ENCODE results near the gene EYA2.

The EYA2 gene

DNA sequence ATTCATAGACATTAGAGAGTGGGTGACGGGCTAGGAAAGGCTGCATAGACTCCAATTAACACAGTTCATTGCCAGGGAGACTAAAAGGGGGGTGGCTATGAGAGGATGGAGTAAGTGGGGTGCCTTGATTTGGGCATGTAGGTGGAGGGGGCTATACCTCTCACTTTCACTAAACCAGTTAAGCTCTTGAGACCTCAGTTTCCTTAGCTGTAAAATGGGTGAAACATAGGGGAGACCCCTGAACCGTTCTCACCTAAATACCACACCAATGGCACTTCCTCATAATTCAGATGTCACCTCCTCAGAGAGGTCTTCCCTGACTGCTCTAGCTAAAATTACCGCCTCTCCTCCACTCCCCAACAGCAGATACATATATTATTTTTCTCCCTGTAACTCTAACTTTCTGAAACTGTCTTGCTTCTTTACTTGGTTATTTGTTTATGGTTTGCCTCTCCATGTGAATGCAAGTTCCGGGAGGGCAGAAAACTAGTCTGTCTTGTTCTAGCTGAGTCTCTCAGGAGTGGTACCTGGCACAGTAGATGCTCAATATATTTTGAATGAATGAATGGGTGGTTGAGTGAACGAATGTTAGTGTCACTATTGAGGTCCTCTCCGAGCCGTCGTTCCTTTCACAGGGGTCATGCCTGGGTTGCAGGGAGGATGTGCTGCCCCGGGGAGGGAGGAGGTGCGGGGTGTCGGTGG is 615 bp upstream of the EYA2 start:
- DNase-seq (ENCODE audit: low read depth, low spot score), result no peak
- no peak overlapping the region for H3K4me3 ChIP-seq (ENCODE audit: low read length)

DNA sequence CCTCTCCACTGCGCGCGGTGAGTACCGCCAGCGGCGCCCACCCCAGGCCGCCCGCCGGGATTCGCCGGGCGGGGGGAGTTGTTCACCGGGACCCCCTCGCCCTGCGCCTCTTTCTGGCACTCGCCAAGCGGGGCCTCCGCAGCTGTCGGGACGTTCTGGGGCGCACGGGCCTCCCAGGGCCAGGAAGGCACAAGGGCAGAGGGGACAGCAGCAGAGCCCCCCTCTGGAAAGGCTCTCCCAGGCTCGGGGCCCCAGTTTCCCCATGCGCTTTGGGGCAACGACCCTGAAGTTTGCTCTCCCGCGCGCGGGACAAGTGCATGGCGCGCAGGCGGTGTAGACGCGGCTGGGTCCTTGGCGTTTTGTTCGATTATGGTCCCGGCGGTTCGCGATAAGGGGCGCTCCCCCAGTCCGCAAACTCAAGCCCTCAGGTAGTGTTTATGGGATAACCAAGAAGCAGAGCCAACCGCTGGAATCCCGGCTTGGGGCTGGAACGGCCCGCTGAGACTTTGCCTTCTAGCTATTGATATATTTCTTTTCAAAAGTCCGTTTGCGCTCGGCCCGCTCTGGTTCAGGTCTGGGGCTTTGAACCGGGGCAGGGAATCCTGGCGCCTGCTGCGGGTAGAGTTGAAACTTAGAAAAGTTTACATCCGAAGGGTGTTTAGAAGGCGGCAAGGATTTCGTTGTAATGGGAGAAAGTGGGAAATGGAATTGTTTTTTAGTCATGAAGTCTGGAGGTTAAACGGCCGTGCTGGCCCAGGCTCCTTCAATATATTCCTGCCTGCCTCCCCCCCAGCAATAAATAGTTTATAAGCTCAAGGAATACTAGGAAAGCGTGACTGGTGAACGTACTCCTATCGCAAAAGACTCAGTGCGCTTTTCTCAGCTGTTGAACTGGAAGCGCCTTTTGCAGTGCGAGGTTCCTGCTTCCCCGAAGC is 595 bp downstream of the EYA2 start:
- no peak for DNase-seq (ENCODE audit: low read depth, low spot score)
- no peak overlapping the region for H3K4me3 ChIP-seq (ENCODE audit: low read length)

DNA sequence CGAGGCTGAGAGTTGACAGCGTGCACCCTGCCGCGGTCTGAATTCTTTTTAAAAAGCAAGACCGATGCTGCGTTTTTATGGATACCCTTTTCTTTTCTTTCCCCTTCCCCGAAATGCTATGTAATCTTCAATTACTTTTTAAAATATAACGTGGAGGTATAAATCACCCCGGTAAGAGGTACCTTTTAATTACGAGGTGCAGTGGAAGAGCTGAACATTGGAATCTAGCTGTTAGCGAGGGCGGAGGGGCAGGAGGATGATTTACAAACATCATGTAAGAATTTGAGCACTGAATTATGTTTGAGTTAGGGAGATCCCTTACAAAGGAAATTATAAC is 1.2 kb downstream of the EYA2 start:
- H3K4me3 ChIP-seq (ENCODE audit: low read length), result no peak overlapping the region
- DNase-seq (ENCODE audit: low read depth, low spot score), result no peak

DNA sequence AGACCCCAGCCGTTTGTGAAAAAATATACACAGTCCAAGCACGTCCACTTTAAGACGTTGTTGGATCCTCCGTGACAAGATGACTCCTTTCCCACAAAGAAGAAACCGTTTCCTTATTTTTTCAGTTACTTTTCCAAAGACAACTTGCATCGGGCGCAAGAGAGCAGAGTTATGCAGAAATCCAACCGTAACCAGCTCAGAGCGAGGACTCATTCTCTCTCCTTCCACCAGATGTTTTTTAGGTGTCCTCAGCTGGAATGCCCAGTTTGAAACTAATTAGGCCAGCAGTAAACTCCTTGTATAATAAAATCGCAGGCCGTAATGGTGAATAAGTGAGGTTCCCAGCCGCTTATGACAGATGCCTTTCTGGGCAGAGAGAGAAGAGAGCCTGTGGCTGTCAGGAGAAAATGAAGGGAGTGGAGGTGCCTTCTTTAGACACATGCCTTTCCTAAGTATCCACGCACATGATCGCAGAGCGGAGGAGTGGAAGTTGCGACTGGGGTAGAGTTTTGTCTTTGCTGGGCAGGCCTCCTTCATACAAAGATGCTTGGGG is 2.8 kb downstream of the EYA2 start:
- DNase-seq (ENCODE audit: low read depth, low spot score), result no peak
- no peak overlapping the region for H3K4me3 ChIP-seq (ENCODE audit: low read length)

DNA sequence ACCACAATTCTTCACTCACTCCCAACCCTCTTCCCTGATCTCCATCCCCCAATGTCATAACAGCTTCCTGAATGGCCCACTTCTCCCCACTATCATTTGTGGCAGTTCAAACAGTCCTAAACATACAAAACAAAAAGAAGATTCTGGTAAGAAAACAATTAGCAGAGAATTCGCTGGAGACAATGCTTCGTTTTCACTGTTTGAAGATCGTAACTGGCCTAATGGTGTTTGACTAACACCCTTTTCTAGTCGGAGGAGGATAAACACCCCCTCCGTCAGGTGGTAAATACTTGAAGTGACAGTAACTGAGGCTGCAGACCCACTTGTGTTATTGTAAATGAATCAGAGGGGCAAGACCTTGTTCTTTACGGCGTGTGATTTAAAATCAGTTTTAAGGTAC is 3.8 kb downstream of the EYA2 start:
- no peak overlapping the region for H3K4me3 ChIP-seq (ENCODE audit: low read length)
- DNase-seq (ENCODE audit: low read depth, low spot score), result no peak

DNA sequence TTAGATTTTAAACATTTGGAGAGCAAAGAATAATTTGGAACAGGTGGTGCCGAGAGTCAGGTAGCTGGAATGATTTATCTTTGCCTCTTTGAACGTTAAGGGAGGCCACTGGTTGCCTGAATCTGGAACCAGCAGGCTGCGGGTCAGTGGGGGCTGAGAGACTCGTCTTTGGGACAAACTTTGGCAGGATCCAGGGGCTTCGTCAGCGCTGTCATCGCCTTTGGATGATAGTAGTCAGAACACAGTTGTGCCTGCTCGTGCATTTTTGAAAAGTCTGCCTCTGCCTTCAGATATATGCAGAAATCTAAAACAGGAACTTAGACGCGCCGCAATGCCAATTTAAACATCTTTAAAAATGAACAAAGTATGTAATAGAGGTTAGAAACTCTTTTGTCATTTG is 5.0 kb downstream of the EYA2 start:
- H3K4me3 ChIP-seq (ENCODE audit: low read length), result no peak overlapping the region
- no peak for DNase-seq (ENCODE audit: low read depth, low spot score)

DNA sequence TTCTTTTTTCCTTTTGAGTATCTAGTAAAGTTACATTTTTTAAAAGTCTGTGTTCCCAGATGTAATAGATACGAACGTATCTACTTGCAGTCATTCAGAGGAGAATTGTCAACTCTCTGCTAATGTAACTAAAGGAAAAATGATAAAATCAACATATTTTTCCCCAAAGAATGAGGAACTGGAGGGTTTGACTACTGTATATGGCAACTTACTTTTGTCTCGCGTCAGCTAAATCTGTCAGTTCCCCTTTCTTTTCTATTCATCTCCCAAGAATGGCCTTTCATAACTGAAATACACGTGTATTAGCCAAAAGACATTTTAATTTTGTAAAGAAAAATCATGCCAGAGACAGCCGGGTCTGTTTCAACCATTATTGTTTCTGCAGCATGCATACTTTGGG is 5.4 kb downstream of the EYA2 start:
- no peak overlapping the region for H3K4me3 ChIP-seq (ENCODE audit: low read length)
- DNase-seq (ENCODE audit: low read depth, low spot score), result no peak

DNA sequence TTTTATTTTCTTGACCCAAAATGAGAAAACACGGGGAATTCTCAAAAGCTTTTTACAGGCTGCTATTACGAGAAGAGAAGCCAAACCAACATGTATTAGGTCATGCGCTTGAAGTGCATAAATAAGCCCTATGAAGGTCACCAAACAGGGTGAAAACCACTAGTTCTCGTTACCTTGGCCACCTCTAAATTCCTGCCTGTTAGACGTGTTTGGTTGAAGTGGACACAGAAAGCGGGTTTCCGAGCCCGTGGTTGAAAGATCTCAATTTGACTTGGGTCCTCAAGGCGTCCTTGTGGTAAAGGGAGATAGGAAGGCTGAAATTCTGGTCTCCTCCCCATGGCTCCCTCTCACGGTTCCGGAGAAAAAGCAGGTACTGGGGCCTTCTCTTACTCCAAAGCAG is 6.2 kb downstream of the EYA2 start:
- H3K4me3 ChIP-seq (ENCODE audit: low read length), result no peak overlapping the region

DNA sequence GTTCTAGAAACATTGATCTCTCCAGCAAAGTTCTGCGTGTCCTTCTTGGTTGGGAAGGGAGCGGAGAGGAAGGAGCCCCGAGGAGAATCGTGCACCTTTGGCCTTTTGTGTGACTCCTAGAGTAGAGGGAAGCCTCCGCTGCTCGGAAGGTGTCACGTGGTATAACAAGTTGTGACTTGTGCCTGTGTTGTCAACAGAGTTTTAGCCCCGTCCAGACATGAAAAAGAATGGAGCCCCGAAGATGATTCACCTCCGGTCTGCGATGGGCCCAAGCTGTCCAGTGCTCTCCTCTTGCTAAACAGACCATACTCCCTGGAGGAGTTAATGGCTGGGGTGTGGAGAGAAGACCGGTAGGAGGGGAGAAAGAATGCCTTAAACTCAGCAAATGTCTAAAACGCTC is 7.0 kb downstream of the EYA2 start:
- DNase-seq (ENCODE audit: low read depth, low spot score), result no peak
- no peak overlapping the region for H3K4me3 ChIP-seq (ENCODE audit: low read length)

More for the DNA sequence above, 6.2 kb downstream of the EYA2 start:
- no peak for DNase-seq (ENCODE audit: low read depth, low spot score)

DNA sequence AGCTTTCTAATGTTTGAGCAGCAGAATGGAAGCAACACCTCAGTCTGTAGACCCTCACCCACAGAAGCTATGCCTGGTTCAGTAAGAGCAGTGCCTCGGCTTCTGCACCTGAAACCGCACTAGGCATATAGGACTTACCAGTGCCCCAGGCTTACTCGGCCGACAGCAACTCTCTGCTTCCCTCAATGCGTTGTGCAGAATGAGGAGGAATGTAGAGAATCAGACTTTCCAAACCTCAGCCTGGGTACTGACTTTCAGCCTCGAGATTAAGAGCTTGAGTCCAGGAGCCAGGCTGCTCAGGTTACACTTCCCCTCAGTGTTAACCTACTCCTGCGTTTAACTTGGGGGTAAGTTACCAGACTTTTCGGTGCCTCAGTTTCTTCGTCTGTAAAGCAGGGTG is 8.6 kb downstream of the EYA2 start:
- H3K4me3 ChIP-seq (ENCODE audit: low read length), result no peak overlapping the region
- no peak for DNase-seq (ENCODE audit: low read depth, low spot score)

DNA sequence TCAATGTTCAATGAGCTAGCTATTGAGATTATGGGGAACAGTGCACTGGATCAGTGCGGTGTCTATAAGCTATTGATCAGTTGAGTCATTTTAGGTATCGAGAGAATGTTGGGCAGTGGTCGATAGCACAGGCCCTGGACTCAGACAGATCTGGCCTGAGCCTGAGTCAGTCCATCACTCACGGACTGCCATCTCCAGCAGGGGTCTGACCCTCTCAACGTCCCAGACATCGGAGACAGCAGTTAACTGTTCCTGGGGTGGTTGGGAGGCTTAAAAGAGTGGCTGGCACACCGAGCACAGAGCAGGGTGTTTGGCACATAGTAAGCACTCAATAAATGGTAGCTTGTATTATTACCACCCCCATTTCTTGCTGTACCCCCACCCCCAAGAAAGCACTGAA is 9.3 kb downstream of the EYA2 start:
- H3K4me3 ChIP-seq (ENCODE audit: low read length), result no peak overlapping the region
- DNase-seq (ENCODE audit: low read depth, low spot score), result no peak

DNA sequence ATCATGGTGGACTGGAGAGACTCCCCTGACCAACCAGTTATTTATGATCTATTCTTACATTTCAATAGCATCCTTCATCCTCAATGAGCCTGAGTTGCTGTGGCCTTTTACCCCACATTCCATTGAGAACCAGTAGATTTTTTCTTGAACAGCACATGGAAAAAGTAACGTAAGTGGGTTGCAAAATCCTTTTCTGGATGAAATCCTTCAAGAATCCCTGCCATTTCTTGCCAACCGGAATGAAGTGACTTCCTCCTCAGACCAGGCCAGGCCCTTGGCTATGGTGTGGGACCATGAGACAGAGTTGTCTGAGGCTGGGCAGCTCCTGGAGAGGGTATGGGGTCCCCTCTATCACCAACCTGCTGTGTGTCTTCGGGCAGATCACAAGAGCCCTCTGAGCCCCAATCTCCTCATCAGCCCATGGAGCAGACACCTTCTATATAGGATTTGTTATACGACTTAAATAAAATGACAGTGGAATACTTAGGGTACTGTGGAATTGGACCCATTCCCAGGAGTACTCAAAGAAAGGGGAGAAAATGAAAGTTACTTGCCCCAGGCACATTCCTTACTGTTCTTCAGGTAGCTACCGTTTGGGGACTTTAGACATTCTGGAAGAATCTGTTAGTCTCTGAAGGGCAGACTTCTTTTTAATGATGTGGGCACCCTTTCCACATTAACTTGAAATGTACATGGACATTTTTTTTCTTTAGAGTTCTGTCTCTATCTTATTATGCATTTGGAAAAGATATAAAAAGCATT is 10.9 kb downstream of the EYA2 start:
- H3K4me3 ChIP-seq (ENCODE audit: low read length), result no peak overlapping the region
- DNase-seq (ENCODE audit: low read depth, low spot score), result no peak

DNA sequence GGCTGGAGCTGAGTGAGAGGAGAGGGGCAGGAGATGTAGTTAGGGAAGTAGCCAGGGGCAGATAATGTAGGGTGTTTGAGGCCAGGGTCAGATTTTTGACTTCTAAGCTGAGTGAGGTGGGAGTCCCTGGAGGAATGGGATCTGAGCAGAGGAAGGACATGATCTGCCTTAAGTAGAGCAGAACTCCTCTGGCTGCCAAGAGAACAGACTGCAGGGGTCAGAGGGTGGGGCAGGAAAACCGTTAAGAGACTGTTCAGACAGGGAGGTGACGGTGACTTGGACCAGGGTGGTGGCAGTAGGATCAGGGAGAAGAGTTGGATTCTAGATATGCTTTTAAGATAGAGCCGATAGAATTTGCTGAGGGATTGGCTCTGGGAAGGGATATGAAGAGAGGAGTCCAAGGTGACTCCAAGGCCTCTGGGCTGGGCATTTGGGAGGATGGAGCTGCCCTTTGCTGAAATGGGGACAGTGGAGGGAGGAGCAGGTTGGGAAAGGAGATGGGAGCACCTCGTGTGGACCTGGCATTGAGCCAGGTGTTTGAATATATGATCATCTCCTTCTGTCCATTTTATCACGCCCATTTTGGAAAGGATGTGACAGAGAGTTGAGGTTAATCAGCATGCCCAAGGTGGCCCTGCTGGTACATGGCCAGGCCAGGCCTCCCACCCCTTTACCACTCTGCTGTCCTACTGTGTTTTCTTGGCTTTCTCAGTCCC is 18.8 kb downstream of the EYA2 start:
- no peak for DNase-seq (ENCODE audit: low read depth, low spot score)
- H3K4me3 ChIP-seq (ENCODE audit: low read length), result no peak overlapping the region

DNA sequence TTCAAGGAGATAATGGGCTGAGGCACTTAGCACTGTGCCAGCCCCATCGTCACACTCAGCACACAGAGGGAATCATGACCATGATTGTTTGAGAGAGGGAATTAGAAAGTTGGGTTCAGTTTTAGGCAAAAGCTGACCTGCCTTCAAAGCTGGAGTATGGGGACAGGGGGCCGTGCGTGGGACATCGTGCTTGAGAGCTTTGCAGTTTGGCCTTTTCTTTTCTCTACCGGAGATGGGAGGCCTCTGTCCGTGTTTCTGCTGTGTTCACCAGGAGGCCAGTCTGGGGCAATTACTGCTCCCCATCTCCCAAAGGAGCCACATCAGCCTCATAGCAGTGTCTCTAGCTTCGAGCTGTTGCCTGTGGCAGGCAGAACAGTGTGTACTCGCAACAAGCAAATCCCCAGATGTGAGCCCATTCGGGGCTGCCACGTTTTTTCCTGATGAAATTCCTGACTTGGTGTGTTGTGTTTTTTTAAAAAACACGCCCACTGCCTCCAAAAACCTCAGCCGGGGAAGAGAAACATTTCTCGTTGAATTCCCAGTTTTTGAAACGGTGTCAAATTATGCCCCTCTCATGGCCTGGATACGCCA is 20.2 kb downstream of the EYA2 start:
- no peak overlapping the region for H3K4me3 ChIP-seq (ENCODE audit: low read length)
- DNase-seq (ENCODE audit: low read depth, low spot score), result no peak

DNA sequence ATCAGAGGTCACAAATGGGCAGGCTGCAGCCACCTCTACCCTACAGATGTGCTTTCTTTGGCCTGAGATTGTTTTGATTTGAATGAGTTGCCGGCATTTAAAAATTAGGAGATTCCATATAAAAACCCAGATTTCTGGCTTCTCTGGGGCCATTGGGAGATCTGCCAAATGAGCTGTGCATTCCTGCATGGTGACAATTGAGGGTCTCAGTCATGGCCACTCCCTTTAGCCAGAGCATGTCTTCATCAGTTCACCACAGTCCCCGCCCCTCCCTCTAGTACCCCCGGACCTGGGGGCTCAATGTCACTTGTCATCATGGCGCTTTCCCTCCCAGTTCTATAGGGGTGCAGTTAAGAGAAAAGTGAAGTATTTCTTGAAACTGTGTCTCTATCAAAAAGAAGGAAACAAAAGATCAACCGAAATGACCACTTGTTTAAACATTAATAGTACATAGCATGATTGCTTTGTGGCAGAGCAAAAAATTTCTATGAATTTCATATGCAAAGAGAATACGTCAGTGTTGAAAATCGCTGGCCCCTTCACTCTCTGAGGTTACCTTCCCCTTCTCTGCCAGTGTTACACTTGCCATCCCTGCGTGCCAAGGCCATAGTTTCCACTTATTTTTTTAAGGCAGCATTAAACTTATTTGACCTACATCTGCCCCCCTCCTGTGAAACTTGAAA is 21.1 kb downstream of the EYA2 start:
- no peak for DNase-seq (ENCODE audit: low read depth, low spot score)
- H3K4me3 ChIP-seq (ENCODE audit: low read length), result no peak overlapping the region

DNA sequence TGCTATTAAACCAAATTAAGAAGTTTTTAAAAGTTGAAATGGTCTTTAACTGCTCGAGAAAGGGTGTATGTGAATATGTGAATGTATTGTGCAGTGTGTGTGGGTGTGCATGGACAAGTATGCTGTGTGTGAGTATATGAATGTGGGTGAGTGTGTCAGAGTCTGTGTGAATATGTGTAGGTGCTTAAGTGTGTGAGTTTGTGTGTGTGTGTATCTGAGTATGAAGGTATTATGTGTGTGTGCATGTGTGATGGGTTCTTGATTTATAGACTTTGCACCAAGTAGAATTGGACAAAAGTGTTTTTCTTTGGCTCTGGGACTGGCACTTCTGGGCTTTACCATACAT is 21.6 kb downstream of the EYA2 start:
- DNase-seq (ENCODE audit: low read depth, low spot score), result no peak
- no peak overlapping the region for H3K4me3 ChIP-seq (ENCODE audit: low read length)

DNA sequence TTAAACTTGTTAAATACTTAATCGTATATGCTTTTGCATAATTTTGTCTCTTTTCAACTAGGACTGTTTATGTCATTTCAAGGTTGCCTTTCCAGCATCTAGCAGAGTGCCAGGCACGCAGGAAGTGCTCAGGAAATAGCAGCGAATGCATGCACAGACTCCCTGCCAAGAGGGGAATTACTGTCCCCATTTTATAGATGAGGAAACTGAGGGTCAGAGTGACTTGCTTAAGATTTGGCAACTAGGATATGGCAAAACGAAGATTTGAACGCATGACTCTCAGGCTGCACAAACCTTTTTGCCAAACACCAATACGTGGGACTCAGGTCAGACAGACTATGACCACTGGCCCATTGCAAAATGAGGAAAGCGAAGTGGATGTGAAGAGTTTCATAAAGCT is 22.5 kb downstream of the EYA2 start:
- no peak for DNase-seq (ENCODE audit: low read depth, low spot score)
- H3K4me3 ChIP-seq (ENCODE audit: low read length), result no peak overlapping the region

DNA sequence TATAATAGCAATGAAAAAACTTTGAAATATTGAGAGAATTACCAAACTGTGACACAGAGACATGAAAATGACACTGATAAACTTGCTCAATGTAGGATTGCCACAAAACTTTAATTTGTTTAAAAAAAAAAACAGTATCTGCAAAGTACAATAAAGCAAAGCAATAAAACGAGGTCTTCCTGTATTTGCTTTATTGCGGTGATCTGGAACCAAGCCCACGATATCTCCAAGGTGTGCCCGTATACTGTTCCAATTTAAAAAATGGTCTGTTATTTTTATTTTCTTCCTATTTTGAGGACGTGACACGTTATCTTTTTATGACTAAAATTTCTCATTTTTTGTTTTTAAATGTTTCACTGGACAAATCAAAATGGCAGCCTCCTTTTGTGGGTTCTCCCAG is 25.5 kb downstream of the EYA2 start:
- no peak overlapping the region for H3K4me3 ChIP-seq (ENCODE audit: low read length)

More for the DNA sequence above, 25.5 kb downstream of the EYA2 start:
- DNase-seq (ENCODE audit: low read depth, low spot score), result no peak
